HG03432 (cell line): ENCODE measurements around the gene EEF1AKMT1.

Source experiments
- ATAC-seq: cut with Tn5 transposase; IDR thresholded peaks from one replicate; pipeline ENCODE4 v1.9.1; 2021; ENCODE audit warnings: mild to moderate bottlenecking, moderate library complexity; ENCODE audit not compliant: unreplicated experiment

The EEF1AKMT1 gene, protein sequence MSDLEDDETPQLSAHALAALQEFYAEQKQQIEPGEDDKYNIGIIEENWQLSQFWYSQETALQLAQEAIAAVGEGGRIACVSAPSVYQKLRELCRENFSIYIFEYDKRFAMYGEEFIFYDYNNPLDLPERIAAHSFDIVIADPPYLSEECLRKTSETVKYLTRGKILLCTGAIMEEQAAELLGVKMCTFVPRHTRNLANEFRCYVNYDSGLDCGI

DNA sequence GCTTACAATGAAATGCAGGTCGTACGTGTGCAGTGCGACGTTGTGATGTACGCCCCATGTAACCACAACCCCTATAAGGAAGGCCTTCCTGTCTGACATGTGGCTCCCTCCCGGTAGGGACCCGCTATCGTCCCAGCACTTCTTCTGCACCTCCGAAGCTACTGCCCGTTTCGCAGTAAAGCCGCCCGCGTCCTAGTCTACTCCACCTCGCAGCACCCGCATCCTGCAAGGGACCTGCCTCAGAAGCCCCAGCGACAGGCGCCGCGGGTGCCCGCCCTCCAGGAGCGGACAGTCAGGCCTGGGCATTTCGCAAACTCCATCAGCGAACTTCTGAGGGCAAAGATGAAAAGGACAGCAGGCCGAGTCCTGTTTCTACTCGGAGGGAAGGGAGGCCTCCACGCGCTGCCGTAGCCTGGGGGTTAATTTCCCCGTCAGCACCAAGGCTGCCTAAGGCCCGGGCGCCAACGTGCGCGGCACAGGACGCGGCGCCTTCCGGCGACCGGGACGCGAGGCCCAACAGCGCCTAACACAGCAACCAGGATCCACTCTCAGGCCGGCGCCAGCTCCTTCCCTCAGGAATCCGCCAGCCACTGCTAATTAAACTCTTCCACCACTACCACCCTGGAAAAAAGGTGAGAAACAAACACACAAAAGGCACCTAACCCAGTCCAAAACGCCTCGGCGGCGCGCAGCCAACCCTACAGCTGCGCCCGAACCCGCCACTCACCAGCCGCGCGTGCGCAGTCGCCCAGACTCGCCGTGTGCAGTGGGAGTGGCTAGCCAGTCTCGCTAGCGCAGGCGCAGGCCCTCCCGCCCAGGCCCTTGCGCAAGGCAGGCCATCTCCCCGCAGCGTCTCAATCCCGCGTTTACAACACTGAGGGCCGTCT is at the start of gene EEF1AKMT1:
Gene EEF1AKMT1, minus strand, starts transcription at position 768 of the 887 bp plus-strand sequence. CDS start 16,363 bp downstream, outside the sequence.
- peak; percentile 93 for ATAC-seq

DNA sequence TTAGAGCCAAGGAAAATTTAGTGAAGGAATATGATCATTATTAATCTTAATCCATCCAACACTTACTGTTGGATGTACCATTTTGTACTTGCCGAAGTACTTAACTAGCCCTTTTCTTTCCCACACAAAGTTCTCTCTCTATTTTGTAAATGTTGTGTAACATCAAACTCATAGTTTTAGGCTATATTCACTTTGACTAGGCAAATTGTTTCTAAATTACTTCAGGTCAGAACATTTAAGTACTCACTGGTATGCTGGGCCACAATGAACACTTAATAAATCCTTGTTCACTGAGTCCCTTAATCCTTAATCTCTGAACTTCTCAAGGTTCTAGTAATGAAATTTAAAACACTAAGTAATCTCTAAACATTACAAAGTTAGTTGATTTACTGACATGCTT is 49.3 kb upstream of the EEF1AKMT1 start:
- no peak for ATAC-seq

DNA sequence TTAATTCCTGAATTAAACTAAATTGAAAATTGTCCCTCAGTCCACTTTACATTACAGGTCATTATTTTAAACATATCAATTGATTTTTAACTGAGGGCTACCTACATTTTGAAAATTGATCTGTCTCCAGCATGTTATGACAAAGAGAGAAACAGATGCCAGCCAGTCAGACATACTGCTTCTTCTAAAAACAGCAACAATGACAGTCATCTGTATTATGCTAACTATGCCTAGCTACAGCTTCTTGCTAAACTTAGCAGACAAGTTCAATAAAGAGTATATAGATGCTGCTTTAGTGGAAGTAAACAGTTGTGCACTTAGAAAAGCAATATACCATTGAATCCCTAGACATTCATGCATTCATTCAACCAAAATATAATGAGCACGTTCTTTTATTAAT is 48.6 kb upstream of the EEF1AKMT1 start:
- no peak for ATAC-seq

DNA sequence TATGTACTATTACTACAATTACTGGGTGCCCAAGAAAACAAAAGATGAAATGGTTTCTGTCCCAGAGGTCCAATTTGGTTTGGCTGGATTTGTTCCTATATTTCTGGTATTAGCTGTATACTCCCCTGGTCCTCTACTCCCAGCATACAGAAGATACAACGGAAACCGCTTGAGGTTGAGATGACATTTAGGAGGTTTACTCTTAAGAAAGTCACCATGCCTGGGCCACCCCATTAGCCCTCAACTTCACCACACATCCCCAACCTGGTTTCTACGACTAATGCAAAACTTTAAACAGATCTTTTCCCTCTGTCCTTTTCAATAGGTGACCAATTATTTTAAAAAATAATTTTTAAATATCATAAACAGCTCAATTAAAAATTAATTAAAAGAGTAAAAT is 46.0 kb upstream of the EEF1AKMT1 start:
- ATAC-seq = no peak

DNA sequence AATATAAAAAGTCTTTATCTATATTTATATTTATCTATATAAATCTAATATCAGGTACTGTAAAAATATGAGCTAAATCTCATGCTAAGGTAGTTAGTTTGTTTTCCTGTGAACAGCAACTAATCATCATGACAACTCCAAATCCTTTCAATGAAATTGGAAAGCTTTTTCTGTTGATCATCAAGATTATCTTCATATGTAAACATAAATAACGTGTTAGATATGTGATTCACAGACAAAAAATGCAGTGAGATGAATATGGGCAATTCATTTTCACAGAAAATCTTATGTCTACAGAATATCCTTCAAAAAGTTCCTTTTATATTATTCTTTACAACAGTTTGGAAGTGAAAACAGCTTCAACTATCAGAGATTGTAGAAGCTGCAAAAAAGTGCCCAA is 41.7 kb upstream of the EEF1AKMT1 start:
- no peak for ATAC-seq

DNA sequence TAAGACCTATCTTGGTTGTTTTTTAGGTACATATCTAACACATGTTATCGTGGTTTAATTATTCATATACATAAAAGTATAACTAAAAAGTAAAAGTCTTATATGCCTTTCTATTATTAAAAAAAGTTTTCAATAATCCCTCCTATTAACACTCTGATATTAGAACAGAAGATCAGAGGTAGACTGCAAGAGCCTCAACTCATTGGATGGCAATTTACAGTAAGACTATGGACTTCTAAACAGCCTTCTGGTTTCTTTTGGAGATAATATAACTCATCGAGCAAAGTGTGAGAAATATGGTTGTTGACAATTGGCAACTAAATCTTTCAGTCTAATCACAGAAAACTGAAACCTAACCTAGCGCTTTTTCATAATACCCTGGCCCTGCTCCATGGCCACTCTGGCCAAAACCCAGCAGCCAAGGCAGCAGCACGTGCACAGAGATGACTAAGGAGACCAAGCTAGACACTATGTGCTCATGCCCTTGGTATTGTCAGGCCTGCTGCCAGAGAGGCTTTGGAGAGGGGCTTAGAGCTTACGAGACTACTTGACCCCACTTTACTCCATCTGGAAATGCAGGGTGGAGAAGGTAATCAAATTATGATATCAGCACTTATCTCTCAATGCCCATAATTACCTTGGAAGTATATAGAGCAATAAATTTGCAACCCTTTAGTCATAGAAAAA is 40.6 kb upstream of the EEF1AKMT1 start:
- ATAC-seq = no peak

DNA sequence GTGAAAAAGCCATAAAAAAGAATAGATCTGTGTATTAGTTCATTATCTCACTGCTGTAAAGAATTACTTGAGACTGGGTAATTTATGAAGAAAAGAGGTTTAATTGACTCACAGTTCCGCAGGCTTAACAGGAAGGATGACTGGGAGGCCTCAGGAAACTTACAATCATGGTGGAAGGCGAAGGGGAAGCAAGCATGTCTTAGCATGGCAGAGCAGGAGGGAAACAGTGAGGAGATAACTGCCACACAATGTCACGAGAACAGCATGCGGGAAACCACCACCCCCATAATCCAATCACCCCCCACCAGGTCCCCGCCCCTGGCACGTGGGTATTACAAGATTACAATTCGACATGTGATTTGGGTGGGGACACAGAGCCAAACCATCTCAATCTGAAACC is 39.1 kb upstream of the EEF1AKMT1 start:
- ATAC-seq = no peak

DNA sequence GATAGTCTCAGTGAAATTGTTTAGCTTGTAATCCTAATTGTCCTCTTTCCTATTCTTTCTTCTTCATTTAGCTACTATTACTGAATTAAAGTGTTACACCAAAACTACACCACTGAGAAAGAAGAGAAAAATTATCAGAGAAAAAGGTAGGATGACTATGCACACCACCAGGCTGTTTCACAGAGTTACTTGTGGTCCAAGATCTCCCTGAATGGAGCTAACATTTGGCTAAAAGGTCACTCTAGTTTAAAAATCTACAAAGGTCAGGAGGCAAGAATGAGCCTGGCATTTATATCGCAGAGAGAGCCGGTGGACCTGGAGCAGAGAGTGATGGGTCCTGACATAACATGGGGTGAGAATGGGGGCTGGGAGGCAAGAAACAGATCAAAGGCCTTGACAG is 37.0 kb upstream of the EEF1AKMT1 start:
- no peak for ATAC-seq

DNA sequence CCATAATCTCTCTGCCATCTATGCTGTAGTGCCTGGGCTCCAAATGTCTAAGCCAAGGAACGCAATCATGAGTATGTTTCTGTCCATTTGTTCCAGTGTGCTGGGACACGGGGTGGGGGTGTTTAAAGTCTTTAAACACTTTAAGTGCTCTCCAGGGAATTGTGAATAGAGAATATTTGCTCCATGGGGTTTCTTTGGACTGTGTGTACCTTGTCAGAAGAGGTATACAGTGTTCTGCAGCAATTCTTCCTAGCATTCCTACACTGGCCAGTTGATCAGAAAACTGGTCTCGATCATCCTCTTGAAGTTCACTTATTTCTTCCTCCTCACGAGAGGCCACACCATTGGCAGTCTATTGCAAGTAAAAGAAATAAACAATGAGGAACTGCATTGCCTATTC is 35.1 kb upstream of the EEF1AKMT1 start:
- no peak for ATAC-seq

DNA sequence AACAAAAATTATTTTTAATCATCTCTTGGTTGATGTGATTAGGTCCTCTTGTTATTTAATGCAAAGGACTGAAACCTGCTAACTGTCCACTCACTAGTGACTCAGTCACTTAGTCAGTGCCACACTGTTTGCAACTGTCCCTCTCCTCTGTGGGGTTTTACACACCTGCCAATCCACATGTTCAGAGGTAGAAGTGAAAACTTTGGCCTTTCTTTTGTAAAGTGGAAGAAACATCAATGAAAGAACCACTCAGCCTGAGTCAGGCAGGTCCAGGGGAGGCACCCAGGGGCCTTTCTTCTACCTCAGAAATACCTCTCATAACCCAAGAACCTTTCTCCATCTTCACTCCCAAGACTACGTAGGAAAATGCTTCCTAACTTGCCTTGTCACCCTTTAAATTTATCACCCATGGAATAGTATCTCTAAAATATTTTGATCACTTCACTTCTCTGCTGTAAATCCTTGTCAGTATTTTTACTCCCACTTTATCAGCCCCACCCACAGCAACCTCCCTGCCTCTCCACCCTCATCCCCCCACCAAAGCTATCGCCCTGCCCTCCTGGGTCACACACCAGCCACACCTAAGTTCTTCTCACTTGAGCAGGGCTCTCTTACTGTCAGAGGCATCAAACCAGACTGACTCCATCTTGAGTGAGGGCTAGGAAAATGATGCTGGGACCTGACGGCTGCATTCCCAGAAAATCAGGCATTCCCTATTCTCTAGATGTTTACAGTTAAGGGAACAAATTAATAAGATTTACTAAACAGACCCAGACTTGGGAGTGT is 29.6 kb upstream of the EEF1AKMT1 start:
- no peak for ATAC-seq

DNA sequence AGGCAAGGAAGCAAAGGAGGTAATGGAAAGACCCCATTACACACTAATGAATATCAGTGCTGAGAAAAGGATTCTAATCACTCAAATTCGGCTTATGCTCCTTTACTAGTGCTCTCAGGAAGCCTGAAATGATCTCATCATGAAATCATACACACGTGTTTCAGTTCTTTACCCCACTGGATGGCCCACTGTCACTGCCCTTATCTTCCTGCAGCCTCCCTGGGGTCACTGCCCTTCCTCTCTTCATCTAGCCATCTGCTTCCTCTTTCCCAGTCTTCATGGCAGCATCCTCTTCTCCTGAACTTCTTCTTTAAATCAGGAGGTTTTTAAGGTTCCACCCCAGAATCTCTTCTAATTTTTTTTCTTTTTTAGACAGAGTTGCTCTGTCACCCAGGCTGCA is 27.9 kb upstream of the EEF1AKMT1 start:
- ATAC-seq = no peak

DNA sequence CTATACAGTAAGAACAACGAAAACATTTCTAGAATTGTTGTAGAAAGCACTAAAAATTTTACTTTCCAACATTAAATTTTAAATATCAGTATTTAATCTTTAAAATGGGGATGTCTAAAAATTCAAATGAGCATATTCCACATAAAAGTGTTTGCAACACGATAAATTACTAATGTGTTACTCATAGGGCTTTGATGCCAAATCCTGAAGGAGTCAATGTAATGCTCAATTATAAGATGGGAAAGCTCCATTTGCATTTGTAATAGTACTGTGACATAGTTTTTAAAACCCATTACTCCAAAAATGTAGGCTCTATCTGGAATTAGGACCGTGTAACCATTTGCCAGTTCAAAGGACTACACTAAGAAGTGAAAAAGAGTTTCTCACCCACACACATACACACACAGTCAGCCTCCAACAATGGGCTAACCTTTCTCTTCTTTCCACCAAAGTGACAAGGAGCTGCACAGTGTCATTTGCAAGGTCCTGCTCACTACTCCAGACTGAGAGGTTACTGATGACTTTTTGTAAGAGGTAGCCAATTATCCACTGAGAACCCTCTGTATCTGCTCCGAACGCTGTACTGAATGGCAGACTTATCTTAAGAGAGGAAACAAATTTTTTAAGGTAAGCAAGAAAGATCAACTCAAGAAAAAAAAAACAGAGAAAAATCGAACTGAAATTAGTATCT is 26.1 kb upstream of the EEF1AKMT1 start:
- no peak for ATAC-seq

DNA sequence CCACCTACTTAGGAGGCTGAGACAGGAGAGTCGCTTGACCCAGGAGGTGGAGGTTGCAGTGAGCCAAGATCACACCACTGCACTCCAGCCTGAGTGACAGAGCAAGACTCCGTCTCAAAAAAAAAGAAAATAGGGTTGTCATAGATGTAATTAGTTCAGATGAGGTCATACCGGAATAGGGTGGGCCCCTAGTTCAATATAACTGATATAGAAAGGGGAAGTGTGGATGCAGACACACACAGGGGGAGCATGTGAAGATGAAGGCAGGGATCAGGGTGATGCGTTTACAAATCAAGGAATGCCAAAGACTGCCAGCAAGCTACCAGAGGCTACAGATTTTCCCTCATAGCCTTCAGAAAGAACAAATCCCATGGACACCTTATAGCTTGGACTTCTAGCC is 24.3 kb upstream of the EEF1AKMT1 start:
- ATAC-seq = no peak

DNA sequence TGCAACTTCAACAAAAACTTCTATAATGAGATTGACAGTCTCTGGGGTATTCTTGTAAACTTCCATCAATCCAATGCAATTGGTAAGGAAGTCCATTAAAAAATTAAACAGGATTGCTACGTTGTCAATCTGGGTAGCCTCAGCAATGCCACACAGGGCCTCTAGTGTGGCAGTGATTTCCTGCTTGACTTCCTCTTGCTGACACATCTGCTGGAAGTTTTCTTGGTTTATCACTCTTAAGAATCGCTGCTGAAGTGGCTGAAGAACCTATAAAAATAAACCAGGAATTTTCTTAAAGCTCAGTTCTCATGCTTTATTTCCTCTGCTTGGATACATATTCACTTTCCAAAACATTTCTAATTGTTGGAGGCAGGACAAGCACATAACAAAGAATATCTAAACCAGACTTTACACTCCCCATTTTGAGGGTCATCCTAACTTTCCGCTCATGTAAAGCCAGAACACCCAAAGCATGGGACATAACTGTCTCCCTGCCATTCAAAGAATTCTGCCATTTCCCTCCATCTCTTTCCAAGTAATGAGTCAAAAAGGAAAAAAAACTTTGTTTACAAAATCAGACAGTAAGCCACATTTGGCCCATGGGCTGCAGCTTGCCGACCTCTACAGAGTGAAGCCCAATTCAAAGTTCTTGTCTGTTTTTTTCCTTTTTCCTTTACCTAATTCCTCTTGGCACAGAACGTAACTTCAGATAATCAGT is 23.2 kb upstream of the EEF1AKMT1 start:
- no peak for ATAC-seq

DNA sequence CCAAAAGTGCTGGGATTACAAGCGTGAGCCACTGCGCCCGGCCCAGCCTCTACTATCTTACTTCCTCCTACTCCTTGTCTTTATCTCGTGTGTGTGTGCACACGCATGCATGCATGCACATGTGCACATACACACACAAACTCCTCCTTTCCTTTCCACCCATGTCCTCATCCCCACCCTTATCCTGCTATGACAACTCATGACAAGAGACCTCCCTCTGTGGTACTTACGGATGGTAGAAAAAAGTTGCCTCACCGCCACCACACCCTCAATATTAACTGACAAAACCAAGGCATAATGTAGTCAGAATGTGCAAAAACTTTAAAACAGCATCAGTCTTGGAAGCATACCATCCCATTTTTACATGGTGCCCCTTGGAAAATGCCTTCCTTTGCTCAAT is 15.9 kb upstream of the EEF1AKMT1 start:
- no peak for ATAC-seq

DNA sequence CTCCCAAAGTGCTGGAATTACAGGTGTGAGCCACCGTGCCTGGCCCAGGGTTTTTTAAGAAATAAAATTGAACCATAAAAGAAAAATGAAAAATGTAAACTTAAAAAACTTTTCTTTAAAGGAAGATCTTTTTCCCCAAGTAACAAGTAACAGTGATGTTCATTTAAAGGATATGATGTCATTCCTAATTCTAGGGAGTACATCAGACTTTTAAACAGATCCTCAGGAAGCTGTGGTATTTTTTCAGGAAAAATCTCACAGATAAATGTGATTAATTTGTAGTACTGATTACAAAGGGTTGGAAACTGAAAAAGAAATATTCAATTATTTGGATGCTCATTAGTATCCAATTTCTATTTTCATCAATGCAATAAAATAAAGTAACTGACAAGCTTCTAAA is 14.6 kb upstream of the EEF1AKMT1 start:
- no peak for ATAC-seq

DNA sequence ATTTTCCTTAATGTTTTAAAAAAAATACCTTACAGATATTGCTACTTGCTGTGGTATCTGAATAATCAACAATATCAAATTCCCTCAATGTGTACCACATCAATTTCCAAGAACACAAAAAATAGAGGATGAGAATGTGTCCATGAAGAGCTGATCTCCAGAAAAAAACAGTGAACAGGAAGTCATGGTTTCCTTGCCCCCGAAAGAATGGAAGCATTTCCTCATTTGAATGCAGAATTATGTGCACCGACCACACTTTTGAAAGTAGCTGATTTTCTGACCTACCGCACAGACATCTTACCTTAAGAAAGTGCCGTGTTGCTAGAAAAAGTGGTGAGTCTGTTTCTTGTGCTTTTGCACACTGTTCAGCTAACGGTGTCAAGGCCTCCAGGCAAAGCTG is 13.4 kb upstream of the EEF1AKMT1 start:
- no peak for ATAC-seq

DNA sequence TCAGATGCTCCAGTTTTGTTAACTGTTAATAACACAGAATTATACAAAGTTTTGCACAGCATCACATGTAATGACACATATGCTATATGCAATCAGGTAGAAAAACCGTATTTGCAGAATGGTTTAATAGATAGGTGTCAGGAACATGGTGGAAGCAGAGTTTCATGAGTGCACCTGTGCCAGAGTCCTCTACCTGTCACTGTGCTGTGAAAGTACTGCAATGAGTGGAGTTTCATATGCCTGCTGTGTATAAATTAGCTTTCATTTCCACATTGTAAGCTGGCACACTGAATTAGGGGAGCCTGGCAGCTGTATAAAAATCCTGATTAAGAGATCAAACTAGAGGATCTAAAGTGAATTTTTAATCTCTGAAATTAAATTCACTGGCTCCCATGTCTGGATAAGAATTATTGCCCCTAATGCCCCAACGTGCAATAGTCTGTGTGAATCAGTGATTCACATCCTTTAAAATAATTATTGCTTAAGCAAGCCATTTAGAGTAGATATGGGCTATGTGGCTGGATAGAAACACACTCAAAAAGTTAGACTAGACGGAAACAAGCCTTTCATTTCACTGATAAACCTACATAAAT is 8.5 kb upstream of the EEF1AKMT1 start:
- ATAC-seq = peak; percentile 92

DNA sequence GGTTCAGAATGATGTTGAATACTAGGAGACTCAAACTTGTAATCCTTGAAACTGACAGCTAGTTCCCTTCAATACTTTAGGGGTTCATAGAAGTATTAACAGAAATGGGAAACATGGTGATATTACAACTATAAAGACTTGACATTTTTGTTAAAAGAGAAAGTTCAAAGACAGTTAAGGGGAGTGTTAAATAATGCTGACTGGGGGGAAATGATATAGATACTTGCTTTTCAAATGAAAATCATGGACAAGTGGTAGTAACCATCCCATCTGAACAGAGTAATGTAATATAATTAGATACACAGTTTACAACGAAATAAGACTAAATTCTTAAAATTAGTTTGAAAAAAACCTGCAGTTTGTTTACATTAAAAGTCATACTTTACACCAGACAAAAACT is 6.6 kb upstream of the EEF1AKMT1 start:
- ATAC-seq = no peak
